K562 (cell line): Measurements from ENCODE around the gene GHRL. TPM values are rescaled to one million over a fixed set of nuclear protein-coding genes. Genes with fewer than 3 reads are reported as not detected.

Source experiments
- ATAC-seq: fragments of 200-7000 bp; cut with Tn5 transposase; 3 replicates; pipeline ENCODE4 v1.9.1; 2020; ENCODE audit warnings: moderate library complexity
- BruUV-seq: library from RNA; stranded (reverse); fragments of 400-500 nt; replicated peaks from 2 replicates; lab custom pipeline; 2021; lab: Mats Ljungman, UMichigan
- CTCF ChIA-PET: fragments of 300-600 bp; formaldehyde crosslinking; extraction: SDS; loops from one replicate; lab custom pipeline; 2021; ENCODE audit warnings: low intra/inter-chr PET ratio; lab: Yijun Ruan, JAX
- POLR2A ChIA-PET: fragments of 300-600, 350-650 bp; sonication (Branson Sonifier 250); formaldehyde crosslinking; extraction: SDS; loops from one replicate; lab custom pipeline; 2021; ENCODE audit warnings: antibody characterized with exemption, inconsistent platforms; lab: Yijun Ruan, JAX
- DNase-seq, 4 experiments: peaks; one replicate each; pipeline versions ENCODE4 v3.0.0 to v3.0.0-alpha.2; 2011 to 2018; ENCODE audit warnings: low spot score in 3 of 4, mixed read lengths in 3 of 4; ENCODE audit errors: extremely low read depth in 1 of 4
- FAIRE-seq: peaks from 2 replicates; lab custom pipeline; 2011; peaks lifted over from hg19 to GRCh38; lab: Jason Lieb, UNC
- H2AFZ ChIP-seq: 2 replicates; pipeline ENCODE4 v1.6.0; 2011; ENCODE audit warnings: low read depth, low read length, control low read depth, inconsistent platforms
- H3K27ac ChIP-seq: fragments of 200-600 bp; 3 replicates; pipeline ENCODE4 v1.8.0; 2011; ENCODE audit warnings: low read depth, mild to moderate bottlenecking, control low read depth, inconsistent platforms, low read length, moderate library complexity, mixed read lengths; ENCODE audit errors: extremely low read depth
- H3K27me3 ChIP-seq, 2 experiments: fragments of 300-600 bp in 1 of 2; 2 replicates in 1 of 2; 3 replicates in 1 of 2; pipeline versions ENCODE4 v1.6.0 to v1.8.0; 2011; ENCODE audit warnings: inconsistent platforms in 2 of 2, low read length in 2 of 2, mild to moderate bottlenecking in 1 of 2, mixed read lengths in 1 of 2, moderate library complexity in 1 of 2; ENCODE audit not compliant: control insufficient read depth in 2 of 2, insufficient read depth in 2 of 2
- H3K36me3 ChIP-seq: fragments of 300-600 bp; 3 replicates; pipeline ENCODE4 v1.8.0; 2011; ENCODE audit warnings: mild to moderate bottlenecking, low read length, inconsistent platforms; ENCODE audit not compliant: control insufficient read depth, insufficient read depth
- H3K4me1 ChIP-seq, 2 experiments: fragments of 200-600 bp in 1 of 2; replicated peaks in 1 of 2; 2 replicates in 1 of 2; 3 replicates in 1 of 2; pipeline versions ENCODE4 v1.5.1 to v1.8.0; 2011; ENCODE audit warnings: inconsistent platforms in 2 of 2, low read length in 2 of 2, mild to moderate bottlenecking in 1 of 2, mixed read lengths in 1 of 2, moderate library complexity in 1 of 2; ENCODE audit not compliant: control insufficient read depth in 2 of 2, insufficient read depth in 2 of 2
- H3K4me2 ChIP-seq: 2 replicates; pipeline ENCODE4 v1.6.1; 2011; ENCODE audit warnings: low read length, control low read depth, inconsistent platforms, mixed read lengths; ENCODE audit not compliant: insufficient read depth
- H3K4me3 ChIP-seq: fragments of 200-600 bp; sonication (generic), shearing (Covaris generic); 2 replicates; pipeline ENCODE4 v1.5.1; 2016; ENCODE audit warnings: control low read depth, inconsistent platforms
- H3K79me2 ChIP-seq: fragments of 200-600 bp; 3 replicates; pipeline ENCODE4 v1.8.0; 2011; ENCODE audit warnings: low read length, inconsistent platforms; ENCODE audit not compliant: control insufficient read depth, insufficient read depth
- H3K9ac ChIP-seq, 2 experiments: 2 replicates each; pipeline versions ENCODE4 v1.6.0 to v1.6.1; 2011; ENCODE audit warnings: low read depth in 2 of 2, low read length in 2 of 2, control low read depth in 1 of 2, inconsistent platforms in 1 of 2, mild to moderate bottlenecking in 1 of 2, mixed read lengths in 1 of 2; ENCODE audit not compliant: insufficient read depth in 1 of 2
- H3K9me1 ChIP-seq: one replicate; pipeline ENCODE4 v1.6.0; 2011; ENCODE audit warnings: inconsistent platforms, mild to moderate bottlenecking, low read length, moderate library complexity; ENCODE audit not compliant: control insufficient read depth, insufficient read depth
- H3K9me3 ChIP-seq: replicated peaks from 2 replicates; pipeline ENCODE4 v1.5.1; 2011; ENCODE audit warnings: low read depth, low read length, inconsistent platforms; ENCODE audit not compliant: control insufficient read depth, insufficient read depth
- H4K20me1 ChIP-seq: replicated peaks from 2 replicates; pipeline ENCODE4 v1.6.1; 2011; ENCODE audit warnings: low read length, inconsistent platforms, mixed read lengths; ENCODE audit not compliant: control insufficient read depth, insufficient read depth
- FOS ChIP-seq: IDR thresholded peaks from 3 replicates; pipeline ENCODE4 v1.6.1; 2011; ENCODE audit not compliant: insufficient read length; ENCODE audit errors: extremely low read depth
- ILK ChIP-seq: fragments of 450-650 bp; IDR thresholded peaks from 2 replicates; pipeline ENCODE4 v1.6.1; 2016; ENCODE audit warnings: missing genetic modification characterization, low read depth, mild to moderate bottlenecking, missing compliant biosample characterization, moderate library complexity, borderline replicate concordance
- KLF16 ChIP-seq: IDR thresholded peaks from 2 replicates; pipeline ENCODE4 v1.6.1; 2016; ENCODE audit warnings: antibody characterized with exemption
- STAT5A ChIP-seq: IDR thresholded peaks from 2 replicates; pipeline ENCODE4 v1.6.1; 2012; ENCODE audit warnings: low read length, inconsistent platforms, borderline replicate concordance
- TGIF2 ChIP-seq: sonication (generic); formaldehyde crosslinking; IDR thresholded peaks from 2 replicates; pipeline ENCODE4 v1.8.1; 2022; ENCODE audit warnings: mild to moderate bottlenecking, missing genetic modification reagents, moderate library complexity
- ZFP36 ChIP-seq: fragments of 150-350 bp; IDR thresholded peaks from 2 replicates; pipeline ENCODE4 v1.6.1; 2018; ENCODE audit warnings: low read length, low read depth; ENCODE audit not compliant: partially characterized antibody
- WGBS: fragments of 100-300 bp; shearing (Covaris generic); methylation state at CpG from one replicate; pipeline ENCODE4 v1.1.6; 2016; ENCODE audit warnings: low coverage, mixed read lengths; ENCODE audit not compliant: insufficient coverage; ENCODE audit errors: missing lambda C conversion rate; 5-methylcytosine and 5-hydroxymethylcytosine counted together
- in situ Hi-C: fragments of 300-500 bp; cut with MboI; formaldehyde crosslinking; loops from 4 replicates; pipeline ENCODE4 v1.15.0; 2018; ENCODE audit warnings: inconsistent platforms, mixed read lengths
- intact Hi-C: fragments of 100-400 bp; cut with micrococcal nuclease; formaldehyde crosslinking; loops from 2 replicates; pipeline ENCODE4 v1.14.2; 2022
- polyA plus RNA-seq, 8 experiments: library from polyadenylated mRNA; depleted of rRNA in 4 of 8; stranded (reverse) in 5 of 8; unstranded in 3 of 8; fragments of >200 nt; fragmentation: Nextera tagmentation in 2 of 8; fragmentation: Illumina TruSeq in 1 of 8; extraction: Ambion mirVana in 2 of 8; extraction: Trizol in 1 of 8; gene quantifications; 2 replicates each; pipeline versions ENCODE4 v1.2.1 to v1.2.3, GENCODE V29; 2011 to 2014; ENCODE audit warnings: inconsistent platforms in 1 of 8, missing spikeins in 1 of 8
- total RNA-seq, 7 experiments: library from RNA; depleted of rRNA in 6 of 7; stranded (reverse); fragments of >200 nt in 6 of 7; fragmentation: Illumina TruSeq in 2 of 7; extraction: Trizol in 2 of 7; gene quantifications; 2 replicates each; pipeline versions ENCODE4 v1.2.1 to v1.2.3, GENCODE V29; 2011 to 2021; ENCODE audit warnings: low replicate concordance in 1 of 7
- TF ChIP-seq, protein P1 (sequence below): fragments of 250-450 bp; sonication (Bioruptor Pico); IDR thresholded peaks from 2 replicates; pipeline ENCODE4 v1.4.0; 2020
- TF ChIP-seq, protein P2 (sequence below): fragments of 450-650 bp; IDR thresholded peaks from 2 replicates; pipeline ENCODE4 v1.6.1; 2018; ENCODE audit not compliant: partially characterized antibody
- TF ChIP-seq, protein P3 (sequence below): fragments of 450-650 bp; formaldehyde crosslinking; conservative IDR thresholded peaks from 2 replicates; pipeline ENCODE4 v1.4.0; 2022; ENCODE audit warnings: mild to moderate bottlenecking, missing genetic modification characterization
- TF ChIP-seq, protein P4 (sequence below): sonication (generic); formaldehyde crosslinking; IDR thresholded peaks from 2 replicates; pipeline ENCODE4 v1.9.0; 2022; ENCODE audit warnings: mild to moderate bottlenecking, missing genetic modification reagents

GHRL gene
- total and polyA plus RNA-seq, 9 of the 15 experiments (the other 6 are each of a cell fraction or from before 2014, with no cell fraction given) = 0.08 to 0.29 (median 0.15) TPM; not detected in 5

DNA sequence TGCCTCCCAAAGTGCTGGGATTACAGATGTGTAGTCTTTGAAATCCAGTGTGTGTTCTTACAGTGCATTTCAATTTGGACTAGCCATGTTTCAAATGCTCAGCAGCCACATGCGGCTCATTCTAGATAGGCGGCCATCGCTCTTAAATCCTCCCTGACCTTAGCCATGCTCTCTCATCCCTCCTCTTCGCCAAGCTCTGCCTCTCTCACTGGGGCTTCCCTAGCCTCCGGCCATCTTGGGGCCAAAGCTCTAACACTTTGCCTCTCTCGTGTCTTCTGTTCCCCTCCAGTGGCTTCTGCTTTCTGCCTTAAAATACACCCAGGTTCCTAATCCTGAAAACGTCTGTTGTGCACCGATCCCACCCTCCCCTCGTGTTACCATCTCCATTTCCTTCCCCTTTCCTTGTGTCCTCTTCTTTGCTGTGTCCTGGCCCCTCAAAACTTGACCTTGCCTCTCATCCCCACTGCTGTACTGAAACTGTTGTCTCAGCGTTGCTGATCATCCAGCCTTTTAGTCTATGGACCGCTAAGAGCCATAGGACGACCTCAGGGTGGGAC lies 1.4 kb upstream of the GHRL start:
- Histone ChIP-seq H3K4me1 (peaks cover 7 to 23% of the 10 kb centered on the region in 2 experiments), H3K4me3 (no peak overlapping the region), H3K4me2 (no peak overlapping the region), H4K20me1 (no peaks in the 10 kb centered on the region), H3K9ac (no peak overlapping the region), H3K36me3 (peaks cover 25% of the 10 kb centered on the region; the same call in 2 of the 3 replicates), H3K9me1 (no peaks in the 10 kb centered on the region), H2AFZ (no peak overlapping the region), H3K27me3 (no peaks in the 10 kb centered on the region), H3K9me3 (no peaks in the 10 kb centered on the region), H3K79me2 (no peaks in the 10 kb centered on the region), H3K27ac (no peak overlapping the region)
- DNase-seq = no peak
- intact Hi-C loops = no loop called here
- ATAC-seq = no peak
- no peak for FAIRE-seq
- ChIA-PET POLR2A (interaction anchor here (0.8 to 5.3 kb wide), 6 partner anchors 10 to 27 kb away, joined by 3 to 49 read pairs (median 4); partner anchors contain the start of gene SEC13), CTCF (no interaction called here)
- no TSS peak for BruUV-seq
- in situ Hi-C loops = no loop called here
- WGBS = 84% methylated on average over 12 of the region's 12 CpGs
- TF ChIP-seq, protein P1, sequence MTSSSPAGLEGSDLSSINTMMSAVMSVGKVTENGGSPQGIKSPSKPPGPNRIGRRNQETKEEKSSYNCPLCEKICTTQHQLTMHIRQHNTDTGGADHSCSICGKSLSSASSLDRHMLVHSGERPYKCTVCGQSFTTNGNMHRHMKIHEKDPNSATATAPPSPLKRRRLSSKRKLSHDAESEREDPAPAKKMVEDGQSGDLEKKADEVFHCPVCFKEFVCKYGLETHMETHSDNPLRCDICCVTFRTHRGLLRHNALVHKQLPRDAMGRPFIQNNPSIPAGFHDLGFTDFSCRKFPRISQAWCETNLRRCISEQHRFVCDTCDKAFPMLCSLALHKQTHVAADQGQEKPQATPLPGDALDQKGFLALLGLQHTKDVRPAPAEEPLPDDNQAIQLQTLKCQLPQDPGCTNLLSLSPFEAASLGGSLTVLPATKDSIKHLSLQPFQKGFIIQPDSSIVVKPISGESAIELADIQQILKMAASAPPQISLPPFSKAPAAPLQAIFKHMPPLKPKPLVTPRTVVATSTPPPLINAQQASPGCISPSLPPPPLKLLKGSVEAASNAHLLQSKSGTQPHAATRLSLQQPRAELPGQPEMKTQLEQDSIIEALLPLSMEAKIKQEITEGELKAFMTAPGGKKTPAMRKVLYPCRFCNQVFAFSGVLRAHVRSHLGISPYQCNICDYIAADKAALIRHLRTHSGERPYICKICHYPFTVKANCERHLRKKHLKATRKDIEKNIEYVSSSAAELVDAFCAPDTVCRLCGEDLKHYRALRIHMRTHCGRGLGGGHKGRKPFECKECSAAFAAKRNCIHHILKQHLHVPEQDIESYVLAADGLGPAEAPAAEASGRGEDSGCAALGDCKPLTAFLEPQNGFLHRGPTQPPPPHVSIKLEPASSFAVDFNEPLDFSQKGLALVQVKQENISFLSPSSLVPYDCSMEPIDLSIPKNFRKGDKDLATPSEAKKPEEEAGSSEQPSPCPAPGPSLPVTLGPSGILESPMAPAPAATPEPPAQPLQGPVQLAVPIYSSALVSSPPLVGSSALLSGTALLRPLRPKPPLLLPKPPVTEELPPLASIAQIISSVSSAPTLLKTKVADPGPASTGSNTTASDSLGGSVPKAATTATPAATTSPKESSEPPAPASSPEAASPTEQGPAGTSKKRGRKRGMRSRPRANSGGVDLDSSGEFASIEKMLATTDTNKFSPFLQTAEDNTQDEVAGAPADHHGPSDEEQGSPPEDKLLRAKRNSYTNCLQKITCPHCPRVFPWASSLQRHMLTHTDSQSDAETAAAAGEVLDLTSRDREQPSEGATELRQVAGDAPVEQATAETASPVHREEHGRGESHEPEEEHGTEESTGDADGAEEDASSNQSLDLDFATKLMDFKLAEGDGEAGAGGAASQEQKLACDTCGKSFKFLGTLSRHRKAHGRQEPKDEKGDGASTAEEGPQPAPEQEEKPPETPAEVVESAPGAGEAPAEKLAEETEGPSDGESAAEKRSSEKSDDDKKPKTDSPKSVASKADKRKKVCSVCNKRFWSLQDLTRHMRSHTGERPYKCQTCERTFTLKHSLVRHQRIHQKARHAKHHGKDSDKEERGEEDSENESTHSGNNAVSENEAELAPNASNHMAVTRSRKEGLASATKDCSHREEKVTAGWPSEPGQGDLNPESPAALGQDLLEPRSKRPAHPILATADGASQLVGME (CRISPR knock-in tag) = no peak
- TF ChIP-seq, protein P2, sequence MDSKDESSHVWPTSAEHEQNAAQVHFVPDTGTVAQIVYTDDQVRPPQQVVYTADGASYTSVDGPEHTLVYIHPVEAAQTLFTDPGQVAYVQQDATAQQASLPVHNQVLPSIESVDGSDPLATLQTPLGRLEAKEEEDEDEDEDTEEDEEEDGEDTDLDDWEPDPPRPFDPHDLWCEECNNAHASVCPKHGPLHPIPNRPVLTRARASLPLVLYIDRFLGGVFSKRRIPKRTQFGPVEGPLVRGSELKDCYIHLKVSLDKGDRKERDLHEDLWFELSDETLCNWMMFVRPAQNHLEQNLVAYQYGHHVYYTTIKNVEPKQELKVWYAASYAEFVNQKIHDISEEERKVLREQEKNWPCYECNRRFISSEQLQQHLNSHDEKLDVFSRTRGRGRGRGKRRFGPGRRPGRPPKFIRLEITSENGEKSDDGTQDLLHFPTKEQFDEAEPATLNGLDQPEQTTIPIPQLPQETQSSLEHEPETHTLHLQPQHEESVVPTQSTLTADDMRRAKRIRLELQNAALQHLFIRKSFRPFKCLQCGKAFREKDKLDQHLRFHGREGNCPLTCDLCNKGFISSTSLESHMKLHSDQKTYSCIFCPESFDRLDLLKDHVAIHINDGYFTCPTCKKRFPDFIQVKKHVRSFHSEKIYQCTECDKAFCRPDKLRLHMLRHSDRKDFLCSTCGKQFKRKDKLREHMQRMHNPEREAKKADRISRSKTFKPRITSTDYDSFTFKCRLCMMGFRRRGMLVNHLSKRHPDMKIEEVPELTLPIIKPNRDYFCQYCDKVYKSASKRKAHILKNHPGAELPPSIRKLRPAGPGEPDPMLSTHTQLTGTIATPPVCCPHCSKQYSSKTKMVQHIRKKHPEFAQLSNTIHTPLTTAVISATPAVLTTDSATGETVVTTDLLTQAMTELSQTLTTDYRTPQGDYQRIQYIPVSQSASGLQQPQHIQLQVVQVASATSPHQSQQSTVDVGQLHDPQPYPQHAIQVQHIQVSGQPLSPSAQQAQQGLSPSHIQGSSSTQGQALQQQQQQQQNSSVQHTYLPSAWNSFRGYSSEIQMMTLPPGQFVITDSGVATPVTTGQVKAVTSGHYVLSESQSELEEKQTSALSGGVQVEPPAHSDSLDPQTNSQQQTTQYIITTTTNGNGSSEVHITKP = no peak
- TF ChIP-seq FOS = no peak
- TF ChIP-seq, protein P3, sequence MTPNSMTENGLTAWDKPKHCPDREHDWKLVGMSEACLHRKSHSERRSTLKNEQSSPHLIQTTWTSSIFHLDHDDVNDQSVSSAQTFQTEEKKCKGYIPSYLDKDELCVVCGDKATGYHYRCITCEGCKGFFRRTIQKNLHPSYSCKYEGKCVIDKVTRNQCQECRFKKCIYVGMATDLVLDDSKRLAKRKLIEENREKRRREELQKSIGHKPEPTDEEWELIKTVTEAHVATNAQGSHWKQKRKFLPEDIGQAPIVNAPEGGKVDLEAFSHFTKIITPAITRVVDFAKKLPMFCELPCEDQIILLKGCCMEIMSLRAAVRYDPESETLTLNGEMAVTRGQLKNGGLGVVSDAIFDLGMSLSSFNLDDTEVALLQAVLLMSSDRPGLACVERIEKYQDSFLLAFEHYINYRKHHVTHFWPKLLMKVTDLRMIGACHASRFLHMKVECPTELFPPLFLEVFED (CRISPR knock-in tag) = no peak
- no peak for TF ChIP-seq TGIF2
- no peak for TF ChIP-seq ILK (tag)
- TF ChIP-seq ZFP36 = peak; percentile 32
- no peak for TF ChIP-seq KLF16
- TF ChIP-seq, protein P4, sequence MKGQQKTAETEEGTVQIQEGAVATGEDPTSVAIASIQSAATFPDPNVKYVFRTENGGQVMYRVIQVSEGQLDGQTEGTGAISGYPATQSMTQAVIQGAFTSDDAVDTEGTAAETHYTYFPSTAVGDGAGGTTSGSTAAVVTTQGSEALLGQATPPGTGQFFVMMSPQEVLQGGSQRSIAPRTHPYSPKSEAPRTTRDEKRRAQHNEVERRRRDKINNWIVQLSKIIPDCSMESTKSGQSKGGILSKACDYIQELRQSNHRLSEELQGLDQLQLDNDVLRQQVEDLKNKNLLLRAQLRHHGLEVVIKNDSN (CRISPR knock-in tag) = peak; percentile 6; the same call in 1 of the 2 replicates
- no peak for TF ChIP-seq STAT5A
